K562 (cell line): ENCODE results near the gene TRMT2B. TPM values are rescaled to one million over a fixed set of nuclear protein-coding genes. Genes with fewer than 3 reads are reported as not detected.

ENCODE experiments used
- ARID1B ChIP-seq: fragments of 450-650 bp; IDR thresholded peaks from 2 replicates; pipeline ENCODE4 v1.6.1; 2016; ENCODE audit warnings: antibody characterized with exemption, mild to moderate bottlenecking, inconsistent platforms
- BRCA1 ChIP-seq, 2 experiments: fragments of 450-650 bp in 1 of 2; sonication (generic) in 1 of 2; formaldehyde crosslinking in 1 of 2; IDR thresholded peaks; 2 replicates each; pipeline versions ENCODE4 v1.5.0 to v1.6.1; 2017 to 2020; ENCODE audit warnings: mild to moderate bottlenecking in 1 of 2, missing genetic modification reagents in 1 of 2
- CBX5 ChIP-seq: IDR thresholded peaks from 2 replicates; pipeline ENCODE4 v1.6.1; 2014; ENCODE audit warnings: low read depth, borderline replicate concordance
- ESRRB ChIP-seq: fragments of 250-450 bp; sonication (Bioruptor Pico); IDR thresholded peaks from 2 replicates; pipeline ENCODE4 v1.5.0; 2020; ENCODE audit warnings: mild to moderate bottlenecking, moderate library complexity, borderline replicate concordance
- HIVEP1 ChIP-seq: fragments of 250-450 bp; sonication (Bioruptor Pico); IDR thresholded peaks from 2 replicates; pipeline ENCODE4 v1.4.0; 2020; ENCODE audit warnings: mild to moderate bottlenecking
- KAT8 ChIP-seq: fragments of 450-650 bp; IDR thresholded peaks from 2 replicates; pipeline ENCODE4 v1.6.1; 2016; ENCODE audit warnings: low read depth, mild to moderate bottlenecking
- NR2C2 ChIP-seq, 2 experiments: fragments of 200-800 bp in 1 of 2; sonication (Bioruptor generic) in 1 of 2; sonication (generic) in 1 of 2; formaldehyde crosslinking in 1 of 2; IDR thresholded peaks; 2 replicates each; pipeline versions ENCODE4 v1.6.1 to v1.8.0; 2016 to 2022; ENCODE audit warnings: mild to moderate bottlenecking in 1 of 2, missing compliant biosample characterization in 1 of 2, missing genetic modification characterization in 1 of 2, missing genetic modification reagents in 1 of 2
- SOX6 ChIP-seq: fragments of 450-650 bp; IDR thresholded peaks from 2 replicates; pipeline ENCODE4 v1.6.1; 2014; ENCODE audit warnings: mild to moderate bottlenecking
- ZBTB8A ChIP-seq: fragments of 450-650 bp; IDR thresholded peaks from 2 replicates; pipeline ENCODE4 v1.6.1; 2018; ENCODE audit warnings: mild to moderate bottlenecking, moderate library complexity; ENCODE audit not compliant: partially characterized antibody
- ZFP1 ChIP-seq: fragments of 450-650 bp; formaldehyde crosslinking; IDR thresholded peaks from 2 replicates; pipeline ENCODE4 v1.4.0; 2020; ENCODE audit warnings: mild to moderate bottlenecking, mixed read lengths
- ZNF224 ChIP-seq: sonication (generic); formaldehyde crosslinking; IDR thresholded peaks from 2 replicates; pipeline ENCODE4 v1.8.0; 2022; ENCODE audit warnings: mild to moderate bottlenecking, missing genetic modification reagents
- polyA plus RNA-seq, 8 experiments: library from polyadenylated mRNA; depleted of rRNA in 4 of 8; stranded (reverse) in 5 of 8; unstranded in 3 of 8; fragments of >200 nt; fragmentation: Nextera tagmentation in 2 of 8; fragmentation: Illumina TruSeq in 1 of 8; extraction: Ambion mirVana in 2 of 8; extraction: Trizol in 1 of 8; gene quantifications; 2 replicates each; pipeline versions ENCODE4 v1.2.1 to v1.2.3, GENCODE V29; 2011 to 2014; ENCODE audit warnings: inconsistent platforms in 1 of 8, missing spikeins in 1 of 8
- total RNA-seq, 7 experiments: library from RNA; depleted of rRNA in 6 of 7; stranded (reverse); fragments of >200 nt in 6 of 7; fragmentation: Illumina TruSeq in 2 of 7; extraction: Trizol in 2 of 7; gene quantifications; 2 replicates each; pipeline versions ENCODE4 v1.2.1 to v1.2.3, GENCODE V29; 2011 to 2021; ENCODE audit warnings: low replicate concordance in 1 of 7
- TF ChIP-seq, protein P1 (sequence below): fragments of 450-650 bp; IDR thresholded peaks from 2 replicates; pipeline ENCODE4 v1.6.1; 2018; ENCODE audit not compliant: partially characterized antibody
- TF ChIP-seq, protein P2 (sequence below), 2 experiments: IDR thresholded peaks; 2 replicates each; pipeline ENCODE4 v1.6.1; 2012; ENCODE audit warnings: improper control_type of control experiment in 2 of 2, low read depth in 2 of 2, low read length in 2 of 2, borderline replicate concordance in 1 of 2
- TF ChIP-seq, protein P3 (sequence below): sonication (generic); formaldehyde crosslinking; IDR thresholded peaks from 2 replicates; pipeline ENCODE4 v1.5.0; 2020; ENCODE audit warnings: missing genetic modification reagents
- TF ChIP-seq, protein P4 (sequence below): sonication (generic); formaldehyde crosslinking; IDR thresholded peaks from 2 replicates; pipeline ENCODE4 v1.8.1; 2022; ENCODE audit warnings: missing genetic modification reagents

TRMT2B gene
- total and polyA plus RNA-seq, 9 of the 15 experiments (the other 6 are each of a cell fraction or from before 2014, with no cell fraction given) = 3.9 to 23.4 (median 18.1) TPM

DNA sequence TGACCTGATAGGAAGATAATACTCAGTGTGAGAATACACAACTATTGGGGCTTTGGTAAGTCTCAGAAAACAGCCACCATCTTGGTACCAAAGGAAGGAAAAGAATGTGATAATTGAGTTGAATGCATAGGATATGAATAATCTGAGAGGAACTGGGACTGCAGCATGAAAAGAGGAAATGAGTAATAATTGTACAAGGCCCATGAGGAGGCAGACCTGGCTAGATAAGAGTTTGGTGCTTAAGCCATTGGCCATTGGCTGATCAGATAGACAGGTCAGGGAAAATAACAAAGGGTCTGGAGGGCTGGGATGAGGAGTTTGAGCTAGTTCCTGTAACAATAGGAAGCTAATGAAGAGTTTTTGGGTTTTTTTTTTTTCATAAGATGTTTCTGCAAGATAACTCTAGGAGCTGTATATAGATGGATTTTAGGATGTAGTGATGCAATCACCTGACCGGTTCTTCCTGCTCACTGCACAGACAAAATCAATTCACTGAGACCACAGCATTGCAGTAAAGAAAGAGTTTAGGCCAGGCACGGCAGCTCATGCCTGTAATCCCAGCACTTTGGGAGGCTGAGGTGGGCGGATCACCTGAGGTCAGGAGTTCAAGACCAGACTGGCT lies 5.3 kb upstream of the TRMT2B start (continued):
- TF ChIP-seq, protein P1, sequence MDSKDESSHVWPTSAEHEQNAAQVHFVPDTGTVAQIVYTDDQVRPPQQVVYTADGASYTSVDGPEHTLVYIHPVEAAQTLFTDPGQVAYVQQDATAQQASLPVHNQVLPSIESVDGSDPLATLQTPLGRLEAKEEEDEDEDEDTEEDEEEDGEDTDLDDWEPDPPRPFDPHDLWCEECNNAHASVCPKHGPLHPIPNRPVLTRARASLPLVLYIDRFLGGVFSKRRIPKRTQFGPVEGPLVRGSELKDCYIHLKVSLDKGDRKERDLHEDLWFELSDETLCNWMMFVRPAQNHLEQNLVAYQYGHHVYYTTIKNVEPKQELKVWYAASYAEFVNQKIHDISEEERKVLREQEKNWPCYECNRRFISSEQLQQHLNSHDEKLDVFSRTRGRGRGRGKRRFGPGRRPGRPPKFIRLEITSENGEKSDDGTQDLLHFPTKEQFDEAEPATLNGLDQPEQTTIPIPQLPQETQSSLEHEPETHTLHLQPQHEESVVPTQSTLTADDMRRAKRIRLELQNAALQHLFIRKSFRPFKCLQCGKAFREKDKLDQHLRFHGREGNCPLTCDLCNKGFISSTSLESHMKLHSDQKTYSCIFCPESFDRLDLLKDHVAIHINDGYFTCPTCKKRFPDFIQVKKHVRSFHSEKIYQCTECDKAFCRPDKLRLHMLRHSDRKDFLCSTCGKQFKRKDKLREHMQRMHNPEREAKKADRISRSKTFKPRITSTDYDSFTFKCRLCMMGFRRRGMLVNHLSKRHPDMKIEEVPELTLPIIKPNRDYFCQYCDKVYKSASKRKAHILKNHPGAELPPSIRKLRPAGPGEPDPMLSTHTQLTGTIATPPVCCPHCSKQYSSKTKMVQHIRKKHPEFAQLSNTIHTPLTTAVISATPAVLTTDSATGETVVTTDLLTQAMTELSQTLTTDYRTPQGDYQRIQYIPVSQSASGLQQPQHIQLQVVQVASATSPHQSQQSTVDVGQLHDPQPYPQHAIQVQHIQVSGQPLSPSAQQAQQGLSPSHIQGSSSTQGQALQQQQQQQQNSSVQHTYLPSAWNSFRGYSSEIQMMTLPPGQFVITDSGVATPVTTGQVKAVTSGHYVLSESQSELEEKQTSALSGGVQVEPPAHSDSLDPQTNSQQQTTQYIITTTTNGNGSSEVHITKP = no peak
- no peak for TF ChIP-seq HIVEP1 (CRISPR knock-in tag)
- TF ChIP-seq KAT8 = no peak
- no peak for TF ChIP-seq ZFP1 (CRISPR knock-in tag)
- TF ChIP-seq NR2C2 (CRISPR knock-in tag; IDR thresholded peaks at IDR 0.05) = no peak
- no peak for TF ChIP-seq NR2C2 (tag; IDR thresholded peaks at IDR 0.05)
- TF ChIP-seq ARID1B = peak; percentile 72
- TF ChIP-seq, protein P2, sequence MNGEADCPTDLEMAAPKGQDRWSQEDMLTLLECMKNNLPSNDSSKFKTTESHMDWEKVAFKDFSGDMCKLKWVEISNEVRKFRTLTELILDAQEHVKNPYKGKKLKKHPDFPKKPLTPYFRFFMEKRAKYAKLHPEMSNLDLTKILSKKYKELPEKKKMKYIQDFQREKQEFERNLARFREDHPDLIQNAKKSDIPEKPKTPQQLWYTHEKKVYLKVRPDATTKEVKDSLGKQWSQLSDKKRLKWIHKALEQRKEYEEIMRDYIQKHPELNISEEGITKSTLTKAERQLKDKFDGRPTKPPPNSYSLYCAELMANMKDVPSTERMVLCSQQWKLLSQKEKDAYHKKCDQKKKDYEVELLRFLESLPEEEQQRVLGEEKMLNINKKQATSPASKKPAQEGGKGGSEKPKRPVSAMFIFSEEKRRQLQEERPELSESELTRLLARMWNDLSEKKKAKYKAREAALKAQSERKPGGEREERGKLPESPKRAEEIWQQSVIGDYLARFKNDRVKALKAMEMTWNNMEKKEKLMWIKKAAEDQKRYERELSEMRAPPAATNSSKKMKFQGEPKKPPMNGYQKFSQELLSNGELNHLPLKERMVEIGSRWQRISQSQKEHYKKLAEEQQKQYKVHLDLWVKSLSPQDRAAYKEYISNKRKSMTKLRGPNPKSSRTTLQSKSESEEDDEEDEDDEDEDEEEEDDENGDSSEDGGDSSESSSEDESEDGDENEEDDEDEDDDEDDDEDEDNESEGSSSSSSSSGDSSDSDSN (IDR thresholded peaks at IDR 0.05; ENCODE audit: borderline replicate concordance in 1 of 2, low read depth in 2 of 2, low read length in 2 of 2) = no peak
- no peak for TF ChIP-seq ZBTB8A
- no peak for TF ChIP-seq ESRRB (CRISPR knock-in tag)
- TF ChIP-seq CBX5 = no peak
- TF ChIP-seq, protein P3, sequence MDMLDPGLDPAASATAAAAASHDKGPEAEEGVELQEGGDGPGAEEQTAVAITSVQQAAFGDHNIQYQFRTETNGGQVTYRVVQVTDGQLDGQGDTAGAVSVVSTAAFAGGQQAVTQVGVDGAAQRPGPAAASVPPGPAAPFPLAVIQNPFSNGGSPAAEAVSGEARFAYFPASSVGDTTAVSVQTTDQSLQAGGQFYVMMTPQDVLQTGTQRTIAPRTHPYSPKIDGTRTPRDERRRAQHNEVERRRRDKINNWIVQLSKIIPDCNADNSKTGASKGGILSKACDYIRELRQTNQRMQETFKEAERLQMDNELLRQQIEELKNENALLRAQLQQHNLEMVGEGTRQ = no peak
- no peak for TF ChIP-seq ZNF224 (CRISPR knock-in tag)
- TF ChIP-seq, protein P4, sequence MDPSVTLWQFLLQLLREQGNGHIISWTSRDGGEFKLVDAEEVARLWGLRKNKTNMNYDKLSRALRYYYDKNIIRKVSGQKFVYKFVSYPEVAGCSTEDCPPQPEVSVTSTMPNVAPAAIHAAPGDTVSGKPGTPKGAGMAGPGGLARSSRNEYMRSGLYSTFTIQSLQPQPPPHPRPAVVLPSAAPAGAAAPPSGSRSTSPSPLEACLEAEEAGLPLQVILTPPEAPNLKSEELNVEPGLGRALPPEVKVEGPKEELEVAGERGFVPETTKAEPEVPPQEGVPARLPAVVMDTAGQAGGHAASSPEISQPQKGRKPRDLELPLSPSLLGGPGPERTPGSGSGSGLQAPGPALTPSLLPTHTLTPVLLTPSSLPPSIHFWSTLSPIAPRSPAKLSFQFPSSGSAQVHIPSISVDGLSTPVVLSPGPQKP = no peak
- TF ChIP-seq BRCA1 (IDR thresholded peaks at IDR 0.05) = no peak
- TF ChIP-seq BRCA1 (CRISPR knock-in tag; IDR thresholded peaks at IDR 0.05) = no peak
- TF ChIP-seq SOX6 = peak; percentile 87
